ACC112 (cell line): Measurements from ENCODE around the gene GFPT2.

Source experiments
- H2AFZ ChIP-seq: fragments of 200-600 bp; sonication (generic); one replicate; pipeline ENCODE4 v1.6.0; 2017; ENCODE audit warnings: antibody characterized with exemption, low read length; ENCODE audit not compliant: unreplicated experiment
- H3K27ac ChIP-seq: fragments of 200-600 bp; sonication (generic); 2 replicates; pipeline ENCODE4 v1.5.1; 2014; ENCODE audit warnings: low read depth, mild to moderate bottlenecking, antibody characterized with exemption, low read length, moderate library complexity
- H3K27me3 ChIP-seq: fragments of 200-600 bp; sonication (generic); 2 replicates; pipeline ENCODE4 v1.6.1; 2014; ENCODE audit warnings: mild to moderate bottlenecking, antibody characterized with exemption, low read length, moderate library complexity, mixed read lengths; ENCODE audit not compliant: insufficient read depth
- H3K36me3 ChIP-seq: fragments of 200-600 bp; sonication (generic); 2 replicates; pipeline ENCODE4 v1.6.1; 2016; ENCODE audit warnings: mild to moderate bottlenecking, antibody characterized with exemption, low read length, moderate library complexity, mixed read lengths; ENCODE audit not compliant: insufficient read depth
- H3K4me1 ChIP-seq: fragments of 200-600 bp; sonication (generic); one replicate; pipeline ENCODE4 v1.6.1; 2016; ENCODE audit warnings: low read length, mixed read lengths; ENCODE audit not compliant: insufficient read depth, unreplicated experiment, control insufficient read depth
- H3K4me3 ChIP-seq: fragments of 200-600 bp; sonication (generic); 2 replicates; pipeline ENCODE4 v1.5.1; 2014; ENCODE audit warnings: mild to moderate bottlenecking, low read depth, low read length
- H3K79me2 ChIP-seq: fragments of 200-600 bp; sonication (generic); one replicate; pipeline ENCODE4 v1.6.0; 2016; ENCODE audit warnings: low read length; ENCODE audit not compliant: control insufficient read depth, unreplicated experiment, insufficient read depth

GFPT2 gene

DNA sequence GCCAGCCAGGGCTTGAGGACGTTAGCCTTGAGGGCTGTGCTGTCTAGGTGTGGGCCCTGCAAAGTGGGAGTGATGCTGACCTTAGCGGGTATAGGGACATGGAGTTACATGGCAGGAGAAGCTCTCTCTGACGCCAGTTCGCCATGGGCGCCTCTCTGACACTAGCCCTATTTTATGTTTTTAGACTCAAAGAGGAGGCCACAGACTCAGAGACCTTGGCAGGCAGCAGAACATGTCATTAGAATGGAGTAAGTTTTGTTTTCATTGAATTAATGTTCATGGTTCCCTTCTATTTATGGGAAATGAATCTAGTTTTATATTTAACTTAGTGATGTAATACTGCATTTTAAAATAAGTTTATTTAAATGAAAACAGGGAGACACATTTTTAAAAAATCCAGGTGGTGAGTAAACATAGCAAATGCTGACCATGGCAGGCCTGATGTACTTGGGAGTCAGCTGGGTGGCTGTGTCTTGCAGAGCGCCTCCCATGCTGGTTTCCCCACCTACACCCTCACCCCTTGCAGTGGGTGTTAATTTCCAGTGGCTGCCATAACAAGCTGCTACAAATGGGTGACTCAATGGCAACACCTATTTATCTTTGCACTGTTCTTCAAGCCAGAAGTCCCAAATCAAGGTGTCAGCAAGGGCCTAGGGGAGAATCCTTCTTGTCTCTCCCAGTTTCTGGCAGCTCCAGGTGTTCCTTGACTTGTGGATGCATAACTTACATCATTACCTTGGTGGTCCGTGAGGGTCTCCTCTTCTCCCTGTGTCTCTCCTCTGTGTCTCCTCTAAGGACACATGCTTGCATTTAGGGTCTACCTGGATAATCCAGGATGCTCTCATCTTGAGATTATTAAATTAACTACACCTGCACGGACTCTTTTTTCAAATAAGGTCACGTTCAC is 25.6 kb upstream of the GFPT2 start:
- H2AFZ ChIP-seq: no peak overlapping the region
- H3K27me3 ChIP-seq: no peaks in the 10 kb centered on the region
- no peaks in the 10 kb centered on the region for H3K79me2 ChIP-seq
- H3K27ac ChIP-seq: no peak overlapping the region
- no peaks in the 10 kb centered on the region for H3K4me1 ChIP-seq
- H3K4me3 ChIP-seq: no peak overlapping the region
- no peaks in the 10 kb centered on the region for H3K36me3 ChIP-seq

GRCh38 chr5:180377556-180378197 is 24.5 kb upstream of the GFPT2 start:
- Histone ChIP-seq H3K27ac (no peak overlapping the region), H3K36me3 (no peaks in the 10 kb centered on the region), H3K27me3 (no peaks in the 10 kb centered on the region), H2AFZ (no peak overlapping the region), H3K4me1 (no peaks in the 10 kb centered on the region), H3K4me3 (no peak overlapping the region), H3K79me2 (no peaks in the 10 kb centered on the region)

DNA sequence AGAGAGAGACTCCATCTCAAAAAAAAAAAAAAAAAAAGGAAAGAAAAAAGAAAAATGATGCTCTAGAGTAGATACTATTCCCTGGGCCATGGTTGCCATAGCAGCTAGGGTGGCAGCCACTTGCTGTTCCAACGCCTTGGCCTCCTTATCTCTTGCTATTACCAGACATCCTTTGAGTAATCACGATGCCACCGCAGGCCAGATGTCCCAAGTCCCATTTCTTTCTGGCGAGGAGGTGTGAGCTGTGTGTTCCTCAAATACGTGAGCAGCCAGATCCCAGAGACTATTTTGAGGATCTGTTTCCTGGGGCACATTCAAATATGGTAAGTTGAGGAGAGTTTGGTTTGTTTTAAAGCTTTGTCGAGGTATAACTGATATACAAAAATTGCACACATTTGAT is 23.4 kb upstream of the GFPT2 start:
- no peaks in the 10 kb centered on the region for H3K27me3 ChIP-seq
- H2AFZ ChIP-seq: no peak overlapping the region
- no peak overlapping the region for H3K4me3 ChIP-seq
- H3K36me3 ChIP-seq: no peaks in the 10 kb centered on the region
- no peak overlapping the region for H3K27ac ChIP-seq
- no peaks in the 10 kb centered on the region for H3K79me2 ChIP-seq
- no peaks in the 10 kb centered on the region for H3K4me1 ChIP-seq

- Histone ChIP-seq H3K4me1 (no peaks in the 10 kb centered on the region), H3K27ac (no peak overlapping the region), H3K4me3 (no peak overlapping the region), H3K79me2 (no peaks in the 10 kb centered on the region), H2AFZ (no peak overlapping the region), H3K36me3 (no peaks in the 10 kb centered on the region), H3K27me3 (no peaks in the 10 kb centered on the region)
These were observed 22.8 kb upstream of the GFPT2 start for GRCh38 chr5:180375955-180376354.

- no peak overlapping the region for H3K4me3 ChIP-seq
- no peak overlapping the region for H2AFZ ChIP-seq
- H3K36me3 ChIP-seq: no peaks in the 10 kb centered on the region
- H3K27ac ChIP-seq: no peak overlapping the region
- H3K27me3 ChIP-seq: no peaks in the 10 kb centered on the region
- H3K79me2 ChIP-seq: no peaks in the 10 kb centered on the region
- H3K4me1 ChIP-seq: no peaks in the 10 kb centered on the region
These were observed 22.2 kb upstream of the GFPT2 start for GRCh38 chr5:180375291-180375690.

DNA sequence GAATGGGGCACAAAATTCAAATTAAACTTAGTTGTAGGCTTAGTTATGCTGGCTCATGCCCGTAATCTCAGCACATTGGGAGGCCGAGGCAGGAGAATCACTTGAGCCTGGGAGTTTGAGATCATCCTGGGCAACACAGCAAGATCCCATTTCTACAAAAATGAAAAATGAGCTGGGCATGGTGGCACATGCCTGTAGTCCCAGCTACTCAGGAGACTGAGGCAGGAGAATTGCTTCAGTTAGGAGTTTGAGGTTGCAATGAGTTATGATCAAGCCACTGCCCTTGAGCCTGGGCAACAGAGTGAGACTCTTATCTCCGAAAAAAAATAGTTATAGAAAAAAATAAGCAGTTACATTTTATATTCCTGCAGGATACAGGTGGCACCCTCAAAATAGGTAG is 20.7 kb upstream of the GFPT2 start:
- Histone ChIP-seq H3K27me3 (no peaks in the 10 kb centered on the region), H3K4me3 (no peak overlapping the region), H3K4me1 (no peaks in the 10 kb centered on the region), H3K79me2 (no peaks in the 10 kb centered on the region), H2AFZ (no peak overlapping the region), H3K36me3 (no peaks in the 10 kb centered on the region), H3K27ac (no peak overlapping the region)

- no peak overlapping the region for H3K27ac ChIP-seq
- H3K27me3 ChIP-seq: no peaks in the 10 kb centered on the region
- no peaks in the 10 kb centered on the region for H3K36me3 ChIP-seq
- no peaks in the 10 kb centered on the region for H3K79me2 ChIP-seq
- no peaks in the 10 kb centered on the region for H3K4me1 ChIP-seq
- H2AFZ ChIP-seq: no peak overlapping the region
- no peak overlapping the region for H3K4me3 ChIP-seq
These were observed 20.3 kb upstream of the GFPT2 start for GRCh38 chr5:180373454-180373853.

GRCh38 chr5:180371949-180372348 is 18.8 kb upstream of the GFPT2 start:
- Histone ChIP-seq H3K4me3 (no peak overlapping the region), H3K27me3 (no peaks in the 10 kb centered on the region), H3K36me3 (no peaks in the 10 kb centered on the region), H3K4me1 (no peaks in the 10 kb centered on the region), H3K79me2 (no peaks in the 10 kb centered on the region), H2AFZ (no peak overlapping the region), H3K27ac (no peak overlapping the region)

GRCh38 chr5:180370861-180371641 is 17.9 kb upstream of the GFPT2 start:
- Histone ChIP-seq H3K36me3 (no peaks in the 10 kb centered on the region), H3K27ac (no peak overlapping the region), H3K4me1 (no peaks in the 10 kb centered on the region), H3K4me3 (no peak overlapping the region), H2AFZ (no peak overlapping the region), H3K79me2 (no peaks in the 10 kb centered on the region), H3K27me3 (no peaks in the 10 kb centered on the region)

DNA sequence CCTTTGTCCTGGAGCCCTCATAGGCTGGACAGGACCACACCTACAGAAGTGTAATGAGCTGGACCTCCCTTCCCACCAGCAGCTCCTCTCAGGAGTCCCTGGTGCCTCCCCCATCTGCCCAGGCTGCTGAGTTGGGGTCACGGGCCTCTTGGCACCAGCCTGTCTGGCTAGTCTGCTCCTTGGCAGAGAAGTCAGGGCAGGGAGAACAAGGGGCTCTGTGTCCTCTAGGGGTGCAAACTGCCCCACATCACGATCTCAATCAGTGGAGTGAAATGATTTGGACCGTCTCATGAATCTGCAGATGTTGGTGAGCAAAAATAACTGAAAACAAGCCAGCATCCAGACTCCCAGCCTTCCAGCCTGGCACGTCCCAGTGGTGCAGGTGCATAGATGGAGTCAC is 14.9 kb upstream of the GFPT2 start:
- Histone ChIP-seq H3K79me2 (no peaks in the 10 kb centered on the region), H3K4me3 (no peak overlapping the region), H3K36me3 (no peaks in the 10 kb centered on the region), H3K27ac (no peak overlapping the region), H3K27me3 (no peaks in the 10 kb centered on the region), H2AFZ (no peak overlapping the region), H3K4me1 (no peaks in the 10 kb centered on the region)
